HG03175 (cell line): ENCODE measurements around the gene RANBP3.
"Not testable (repeated sequence)": the region's sequence is repeated elsewhere in the genome, so short reads cannot be mapped to it uniquely, and the experiment has no call there.

Source experiments
- ATAC-seq: cut with Tn5 transposase; IDR thresholded peaks from one replicate; pipeline ENCODE4 v1.9.1; 2021; ENCODE audit warnings: mild to moderate bottlenecking, moderate library complexity; ENCODE audit not compliant: unreplicated experiment

RANBP3 gene

DNA sequence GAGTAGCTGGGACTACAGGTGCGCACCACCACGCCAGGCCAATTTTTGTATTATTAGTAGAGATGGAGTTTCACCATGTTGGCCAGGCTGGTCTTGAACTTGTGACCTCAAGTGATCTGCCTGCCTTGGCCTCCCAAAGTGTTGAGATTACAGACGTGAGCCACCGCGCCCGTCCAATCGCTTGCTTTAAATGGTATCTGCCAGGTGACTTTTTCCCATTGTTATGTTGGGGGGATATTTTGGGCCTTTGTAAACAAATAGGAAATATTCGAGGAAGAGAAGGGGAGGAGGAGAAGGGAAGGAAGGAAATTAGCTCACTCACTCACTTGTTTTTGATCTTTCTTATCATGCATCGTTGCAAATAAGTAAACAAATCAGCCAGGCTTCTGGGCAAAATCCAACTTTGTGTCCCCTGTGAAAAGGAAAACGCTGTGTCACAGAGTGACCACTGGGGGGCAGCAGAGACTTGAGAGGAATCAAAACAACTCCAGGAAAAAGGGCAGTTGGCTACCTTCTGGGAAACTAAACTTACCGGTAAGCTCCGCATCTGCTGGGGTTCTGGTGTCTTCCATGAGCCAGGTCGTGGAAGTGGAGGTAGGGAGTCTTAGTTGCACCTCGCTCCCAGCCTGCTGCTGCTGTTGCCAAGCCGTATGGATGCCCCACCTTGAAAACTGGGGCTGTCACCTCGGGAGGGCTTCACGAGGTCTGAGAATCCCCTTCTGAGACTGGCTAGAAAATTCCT is 9.3 kb upstream of the RANBP3 start:
- no peak for ATAC-seq

DNA sequence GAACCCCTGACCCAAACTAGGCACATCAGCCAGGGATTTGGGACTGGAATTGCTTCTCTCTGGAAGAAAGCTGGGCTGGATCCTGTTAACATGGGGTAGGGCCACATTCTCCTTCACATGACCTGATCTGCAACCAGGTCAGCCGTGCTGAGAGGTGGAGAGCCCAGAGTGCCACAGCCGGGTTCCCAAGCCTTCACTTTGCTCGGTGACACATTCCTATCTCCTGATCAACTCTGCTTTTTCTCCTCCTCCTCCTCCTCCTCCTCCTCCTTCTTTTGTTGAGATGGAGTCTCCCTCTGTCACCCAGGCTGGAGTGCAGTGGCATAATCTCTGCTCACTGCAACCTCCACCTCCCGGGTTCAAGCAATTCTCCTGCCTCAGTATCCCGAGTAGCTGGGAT is 7.9 kb upstream of the RANBP3 start:
- not testable (repeated sequence) for ATAC-seq

DNA sequence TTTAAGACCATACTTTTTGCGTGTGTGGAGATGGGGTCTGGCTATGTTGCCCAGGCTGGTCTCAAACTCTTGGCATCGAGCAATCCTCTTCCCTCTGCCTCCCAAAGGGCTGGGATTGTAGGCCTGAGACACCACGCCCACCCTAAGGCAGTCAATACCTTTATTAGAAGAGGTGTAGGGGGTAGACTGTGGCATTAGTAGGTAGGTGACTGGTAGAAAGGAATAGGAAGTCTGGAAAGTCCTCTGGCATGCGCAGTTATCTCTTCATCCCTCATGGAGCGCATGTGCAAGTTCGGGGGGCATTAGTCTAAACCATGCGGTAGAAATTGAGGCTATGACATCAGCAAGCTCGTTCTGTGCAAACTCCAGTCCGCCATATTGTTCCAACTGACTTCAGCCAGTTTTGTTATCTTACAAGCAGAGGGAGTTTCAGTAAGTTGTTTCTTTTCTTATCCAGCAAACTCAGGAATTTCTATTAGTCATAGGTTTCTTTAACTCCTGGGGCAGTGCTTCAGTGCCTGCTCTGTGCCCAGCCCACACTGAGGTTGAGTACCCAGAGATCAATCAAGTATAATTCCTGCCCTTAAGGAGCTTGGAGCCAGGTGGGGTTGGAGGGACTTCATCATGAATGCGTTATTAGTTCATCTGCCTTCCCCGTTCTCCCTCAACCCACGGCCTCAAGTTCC is 7.3 kb upstream of the RANBP3 start:
- no peak for ATAC-seq

DNA sequence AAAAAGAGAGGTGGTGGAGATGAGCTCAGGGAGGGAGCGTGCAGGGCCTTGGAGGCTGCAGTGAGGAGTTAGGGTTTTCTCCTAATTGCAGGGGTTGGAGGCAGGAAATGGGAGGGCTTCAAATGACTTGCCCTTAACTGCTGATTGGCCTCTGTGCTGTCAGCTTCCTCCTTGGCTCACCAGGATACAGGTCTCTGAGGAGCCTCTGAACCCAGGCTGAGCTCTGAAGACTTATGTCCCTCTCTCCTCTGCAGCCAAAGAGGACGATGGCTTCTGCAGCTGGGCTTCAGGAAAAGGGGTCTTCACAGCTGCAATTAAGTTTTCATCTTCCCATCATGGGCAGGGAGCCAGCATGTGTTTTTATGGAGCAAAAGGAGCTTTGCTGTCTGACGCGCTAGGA is 6.7 kb upstream of the RANBP3 start:
- ATAC-seq, result no peak

DNA sequence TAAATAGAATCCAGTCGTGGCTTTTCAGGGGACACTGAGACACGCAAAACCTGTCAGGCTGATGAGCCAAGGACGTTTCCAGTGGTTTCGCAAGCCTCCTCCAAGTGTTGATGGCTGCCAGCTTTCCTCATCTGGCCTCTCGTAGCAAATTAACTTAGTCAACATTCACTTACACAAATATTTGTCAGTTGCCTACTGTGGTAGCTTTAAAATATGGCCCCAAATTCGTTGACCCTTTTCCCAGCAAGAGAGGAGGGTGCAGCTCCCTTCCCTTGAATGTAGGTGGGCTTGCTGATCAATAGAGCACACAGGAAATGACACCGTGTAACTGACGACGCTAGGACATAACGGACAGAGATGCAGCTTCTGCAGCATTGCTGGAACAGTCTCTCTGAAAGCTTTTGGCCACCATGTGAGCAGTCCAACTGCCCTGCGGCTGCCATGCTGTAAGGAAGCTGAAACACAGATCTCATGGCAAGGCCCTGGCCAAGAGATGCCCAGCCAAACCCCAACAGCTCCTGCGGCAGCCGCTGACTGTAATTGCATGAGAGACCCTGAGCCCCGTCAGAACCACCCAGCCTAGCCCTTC is 5.5 kb upstream of the RANBP3 start:
- no peak for ATAC-seq

DNA sequence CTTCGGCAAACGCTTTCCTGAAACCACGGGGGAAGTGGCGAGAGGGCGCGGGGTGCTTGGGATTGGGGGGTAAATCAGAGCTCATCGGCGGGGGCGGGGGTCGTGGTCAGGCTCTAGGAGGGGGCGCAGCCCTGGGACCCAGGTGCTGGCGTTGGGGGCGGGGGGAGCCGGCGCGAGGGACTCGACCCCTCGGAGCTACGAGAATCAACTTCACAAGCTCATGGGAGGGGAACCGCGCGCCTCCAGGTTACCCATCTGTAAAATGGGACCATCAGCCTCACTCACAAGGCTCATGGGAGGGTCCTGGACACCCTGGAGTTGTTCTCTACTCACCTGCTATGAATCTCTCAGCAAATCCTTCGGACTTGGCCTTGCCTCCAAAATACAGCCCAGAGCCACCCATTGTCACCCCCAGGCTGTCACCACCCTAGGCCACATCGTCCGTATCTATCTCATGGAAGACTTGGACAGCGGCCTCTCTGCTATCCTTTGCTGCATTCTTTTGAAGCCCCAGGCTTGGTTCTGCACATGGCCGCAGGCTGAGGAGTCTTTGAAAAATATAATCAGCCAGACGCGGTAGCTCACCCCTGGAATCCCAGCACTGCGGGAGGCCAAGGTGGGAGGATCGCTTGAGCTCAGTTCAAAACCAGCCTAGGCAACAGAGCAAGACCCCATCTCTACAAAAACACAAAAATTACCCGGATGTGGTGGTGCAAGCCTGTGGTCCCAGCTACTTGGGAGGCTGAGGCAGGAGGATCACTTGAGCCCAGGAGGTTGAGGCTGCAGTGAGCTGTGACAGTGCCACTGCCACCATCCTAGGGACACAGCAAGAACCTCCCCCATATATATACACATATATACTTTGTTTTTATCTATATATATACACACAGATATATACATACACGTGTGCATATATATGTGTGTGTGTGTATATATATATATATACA is 939 bp upstream of the RANBP3 start:
- no peak for ATAC-seq

DNA sequence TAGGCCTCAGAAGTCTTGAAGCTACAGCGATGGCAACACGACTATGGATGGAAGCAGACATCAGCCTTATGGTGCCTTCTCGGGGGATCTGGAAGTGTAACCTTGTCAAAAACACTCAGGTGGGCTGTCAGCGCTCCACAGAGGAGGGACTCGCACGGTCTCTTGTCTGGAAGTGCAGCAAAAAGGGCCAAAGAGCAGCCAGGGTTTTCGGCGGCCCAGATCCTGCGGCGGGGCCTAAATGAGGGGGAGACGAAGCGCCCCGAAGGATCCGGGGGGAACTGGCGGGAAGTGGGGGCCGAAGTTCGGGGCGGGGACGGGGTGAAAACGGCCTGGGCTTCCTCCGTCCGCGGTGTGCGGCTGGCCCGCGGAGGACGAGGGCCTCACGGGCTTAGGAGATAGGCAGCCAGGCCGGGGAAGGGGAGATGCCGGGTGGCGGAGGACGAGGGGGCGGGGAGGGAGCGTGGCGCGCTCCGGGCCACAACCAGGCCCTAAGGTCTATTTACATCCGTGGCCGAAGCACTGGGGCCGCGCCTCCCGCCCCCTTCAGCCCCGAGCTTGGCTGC is 637 bp downstream of the RANBP3 start:
- no peak for ATAC-seq

DNA sequence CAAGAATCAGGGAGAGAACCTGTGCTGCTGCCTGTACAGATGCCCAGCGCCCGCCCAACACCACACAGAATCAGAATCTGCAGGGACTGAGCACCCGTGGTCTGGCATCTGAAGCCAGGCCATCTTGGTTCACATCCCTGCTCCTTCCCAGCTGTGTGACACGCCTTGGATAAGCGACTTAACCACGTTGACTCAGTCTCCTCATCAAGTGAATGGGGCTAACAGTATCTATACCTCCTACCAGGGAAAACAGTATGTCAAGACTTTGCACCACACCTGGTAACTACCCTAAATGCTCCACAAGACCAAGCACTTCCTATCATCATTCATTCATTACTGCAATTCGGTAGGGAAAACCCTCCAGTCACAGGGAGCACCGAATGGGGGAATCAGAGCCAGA is 1.2 kb downstream of the RANBP3 start:
- ATAC-seq, result no peak

DNA sequence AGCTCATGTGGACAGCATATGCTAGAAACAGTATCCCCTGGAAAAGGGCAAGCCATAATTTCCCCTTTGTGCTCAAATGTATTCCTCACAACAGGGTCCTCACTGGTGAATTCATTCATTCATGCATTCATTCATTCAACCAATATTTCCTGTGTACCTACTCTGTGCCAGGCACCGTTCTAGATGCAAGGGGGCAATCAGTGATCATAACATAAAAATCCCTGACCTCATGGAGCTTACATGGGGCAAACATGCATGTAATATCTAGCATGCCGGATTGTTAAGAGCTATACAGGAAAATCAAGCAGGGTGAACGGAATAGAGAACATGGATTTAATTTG is 2.6 kb downstream of the RANBP3 start:
- no peak for ATAC-seq

DNA sequence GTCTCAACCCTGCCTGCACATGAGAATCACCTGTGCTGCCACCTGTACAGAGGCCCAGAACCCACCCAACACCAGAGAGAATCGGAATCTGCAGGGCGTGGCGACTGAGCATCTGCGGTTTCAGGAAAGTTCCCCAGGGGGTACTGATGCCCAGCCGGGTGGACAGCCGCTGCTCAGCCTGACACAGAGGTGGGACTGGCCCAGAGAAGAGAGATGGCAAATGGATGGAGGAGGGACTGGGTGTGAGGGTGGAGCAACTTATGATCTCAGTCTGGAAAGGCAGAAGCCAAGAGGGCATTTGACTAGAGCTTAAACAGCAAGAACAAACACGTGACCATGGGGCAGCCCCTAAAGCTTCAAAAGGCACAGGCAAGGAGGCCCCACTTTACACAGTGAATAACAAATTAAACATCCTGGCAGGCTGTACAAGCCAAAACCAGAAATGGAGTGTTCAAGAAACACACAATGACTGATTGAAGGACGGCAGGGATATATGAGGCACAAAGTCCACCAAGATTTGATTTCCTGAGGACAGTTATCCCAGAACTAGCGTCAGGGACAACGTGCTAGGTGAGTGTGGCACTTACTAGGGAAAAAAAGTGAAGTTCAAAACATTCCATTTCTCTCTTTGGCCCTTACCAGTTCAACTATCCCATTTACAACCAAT is 3.1 kb downstream of the RANBP3 start:
- ATAC-seq, result no peak

DNA sequence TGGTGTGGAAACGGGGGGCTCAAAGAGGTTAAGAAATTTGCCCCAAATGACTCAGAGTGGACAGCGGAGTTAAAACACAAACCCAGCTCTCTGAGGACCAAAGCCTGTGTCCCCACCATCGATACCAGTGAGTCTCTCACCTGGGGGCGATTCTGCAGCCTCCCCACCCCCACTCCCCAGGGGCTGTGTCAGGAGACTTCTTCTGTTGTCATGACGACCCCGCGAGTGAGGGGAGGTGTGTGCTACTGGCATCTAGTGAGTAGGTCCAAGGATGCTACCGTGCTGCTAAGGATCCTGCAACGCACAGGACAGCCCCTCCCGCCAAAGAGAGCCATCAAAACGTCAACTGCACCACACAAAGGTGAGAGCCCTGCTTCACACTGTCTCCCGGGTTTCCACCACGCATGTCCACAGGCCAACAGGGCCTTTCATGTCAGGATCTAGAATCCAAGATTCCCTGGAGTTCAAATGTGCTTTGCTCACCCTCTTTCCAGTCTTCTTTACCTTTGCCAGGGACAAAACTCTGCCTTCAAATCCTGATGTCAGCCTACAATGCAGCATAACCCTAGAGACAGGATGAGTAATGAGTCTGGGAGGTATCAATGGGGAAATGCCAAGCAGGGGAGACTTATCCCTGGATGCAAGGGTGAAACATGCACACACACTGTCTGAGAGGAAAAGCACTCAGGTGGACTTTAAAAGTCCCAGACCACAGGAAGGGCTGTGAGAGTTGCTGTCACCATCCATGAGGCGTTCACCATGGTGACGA is 3.9 kb downstream of the RANBP3 start:
- ATAC-seq, result no peak

DNA sequence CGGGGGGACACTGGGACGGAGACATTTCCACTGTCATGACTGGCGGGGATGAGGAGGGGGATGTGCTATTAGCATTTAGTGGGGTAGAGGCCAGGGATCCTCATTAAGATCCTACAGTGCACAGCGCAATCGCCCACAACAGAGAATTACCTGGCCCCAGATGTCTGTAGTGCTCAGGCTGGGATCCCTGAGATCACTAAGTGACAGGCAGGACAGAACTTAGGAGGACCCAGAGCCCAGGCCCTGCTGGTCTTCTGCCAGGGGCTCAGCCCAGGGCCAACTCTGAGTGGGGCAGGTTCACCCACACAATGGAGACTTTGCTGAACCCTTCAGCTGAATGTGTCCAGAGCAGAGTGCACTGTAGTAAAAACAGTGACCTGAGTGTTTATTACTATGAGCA is 4.6 kb downstream of the RANBP3 start:
- no peak for ATAC-seq

DNA sequence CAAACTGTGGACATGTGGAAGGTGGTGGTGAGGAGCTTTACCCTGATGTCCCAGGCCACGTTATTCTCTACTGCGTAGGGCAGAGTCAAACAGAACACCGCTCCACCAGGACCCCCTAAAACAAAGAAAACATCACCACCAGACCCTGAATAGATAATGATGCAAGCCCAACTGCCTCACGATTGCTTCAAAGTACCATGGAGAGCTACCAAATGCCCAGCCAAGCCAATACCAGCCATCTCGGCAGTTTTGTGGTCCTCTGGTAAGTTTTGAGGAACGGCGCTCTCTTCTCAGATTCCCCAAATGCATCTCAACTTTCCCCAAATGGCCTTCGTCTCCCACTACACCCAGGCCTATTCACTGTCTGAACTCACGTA is 5.6 kb downstream of the RANBP3 start:
- ATAC-seq, result no peak

DNA sequence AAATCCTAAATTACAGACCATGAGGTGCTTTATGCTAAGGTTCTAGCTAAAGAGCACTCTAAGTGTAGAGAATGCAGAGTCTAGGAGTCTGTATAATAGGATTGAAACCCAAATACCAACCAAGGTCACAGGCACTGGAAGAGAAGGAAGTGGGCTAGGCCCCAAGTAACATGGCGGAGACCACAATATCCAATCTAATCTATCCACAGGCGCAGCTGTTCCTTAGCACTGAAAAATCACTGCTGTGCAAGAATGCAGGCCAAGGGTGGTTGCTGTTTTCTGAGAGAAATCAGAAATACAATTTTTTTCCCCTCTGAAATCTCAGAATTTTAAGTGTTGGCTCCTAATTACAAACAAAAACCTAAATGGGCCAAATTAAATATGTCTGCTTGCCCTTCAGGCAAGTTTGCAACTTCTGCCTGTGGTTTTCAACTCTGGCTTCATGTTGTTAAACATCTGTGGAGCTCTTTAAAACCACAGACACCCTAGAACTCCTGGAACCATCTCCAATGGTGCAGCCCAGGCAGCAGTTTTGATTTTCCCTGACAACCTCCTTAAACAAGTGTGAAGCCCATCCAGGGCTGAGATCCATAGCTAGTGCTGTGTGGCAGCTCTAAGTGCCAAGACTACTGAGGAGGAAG is 6.1 kb downstream of the RANBP3 start:
- ATAC-seq, result no peak

DNA sequence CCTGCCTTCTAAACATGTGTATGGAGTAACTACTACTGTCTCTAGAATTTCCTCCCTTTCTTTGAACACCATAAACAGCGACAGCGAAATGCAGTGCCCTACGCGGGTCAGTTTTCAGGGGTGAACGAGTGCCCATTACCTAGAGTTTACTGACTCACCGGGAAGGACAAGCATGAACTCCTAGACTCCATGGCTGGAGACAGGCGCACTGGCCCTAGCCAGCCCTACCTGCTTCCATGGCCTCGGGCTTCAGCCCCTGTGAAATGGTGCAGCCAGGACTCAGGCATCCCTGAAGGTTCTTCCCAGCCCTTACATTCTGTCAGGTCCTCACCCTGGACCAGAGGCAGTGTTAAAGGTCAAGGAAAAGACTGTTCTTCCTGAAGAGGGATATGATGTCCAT is 8.5 kb downstream of the RANBP3 start:
- ATAC-seq, result no peak

DNA sequence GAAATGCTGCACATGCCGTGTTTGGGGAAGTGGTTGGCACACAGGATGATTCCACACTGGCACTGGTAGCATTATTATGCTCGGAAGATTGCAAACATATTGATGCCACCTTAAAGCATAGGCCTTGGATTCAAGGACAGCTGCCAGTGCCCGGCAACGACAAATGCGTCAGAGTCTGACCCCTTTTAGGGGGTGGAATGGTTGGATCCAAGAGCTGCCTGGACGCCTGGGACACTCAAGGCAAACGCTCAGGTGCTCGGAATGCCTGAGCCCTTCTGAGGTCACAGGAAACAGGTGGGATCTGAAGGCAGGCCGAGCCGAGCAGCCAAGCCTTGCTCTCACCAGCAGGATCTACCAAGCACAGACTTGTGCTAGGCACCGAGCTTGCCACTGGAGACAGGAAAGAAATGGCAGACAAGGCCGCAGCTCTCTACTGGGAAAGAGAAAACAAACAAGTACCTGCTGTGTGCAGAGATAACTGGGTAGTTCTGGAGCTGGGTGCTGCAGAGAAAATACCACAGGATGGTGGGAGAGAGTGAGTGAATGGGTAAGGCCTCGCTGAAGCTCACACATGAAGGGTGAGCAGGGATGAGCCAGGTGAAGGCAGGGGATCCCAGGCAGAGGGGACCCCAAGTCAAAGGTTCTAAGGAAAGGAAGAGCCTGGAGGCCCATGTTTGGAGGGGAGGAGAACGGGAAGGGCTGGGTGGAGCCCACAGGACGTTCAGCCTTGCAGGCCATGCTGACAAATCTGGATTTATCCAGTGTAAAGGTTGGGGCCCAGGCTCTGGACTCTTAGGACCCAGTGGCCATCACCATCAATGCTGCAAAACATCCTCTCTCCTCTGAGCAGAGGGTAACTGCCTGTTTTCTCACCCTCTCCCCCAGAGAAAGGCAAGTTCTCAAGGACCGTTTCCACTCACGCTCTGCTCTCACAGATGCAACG is 9.2 kb downstream of the RANBP3 start:
- no peak for ATAC-seq

DNA sequence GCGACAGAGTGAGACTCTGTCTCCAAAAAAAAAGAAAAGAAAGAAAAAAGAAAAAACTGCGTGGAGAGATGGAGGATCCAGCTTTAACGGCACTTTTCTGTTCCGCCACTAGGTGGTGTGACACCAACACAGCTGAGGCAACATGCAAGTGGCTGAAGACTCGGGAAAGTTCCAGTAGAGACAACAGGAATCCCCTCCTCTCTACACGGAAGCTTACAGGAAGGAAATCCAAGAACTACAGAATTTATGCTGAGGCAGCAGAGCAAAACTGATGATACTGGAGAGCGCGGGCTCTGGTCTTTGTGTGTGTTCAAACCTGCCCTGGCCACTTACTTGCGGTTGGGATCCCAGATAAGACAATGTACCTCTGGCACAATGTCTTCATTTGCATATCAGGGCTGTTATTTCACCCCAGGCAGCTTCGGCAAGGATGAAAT is 9.9 kb downstream of the RANBP3 start:
- ATAC-seq, result no peak

DNA sequence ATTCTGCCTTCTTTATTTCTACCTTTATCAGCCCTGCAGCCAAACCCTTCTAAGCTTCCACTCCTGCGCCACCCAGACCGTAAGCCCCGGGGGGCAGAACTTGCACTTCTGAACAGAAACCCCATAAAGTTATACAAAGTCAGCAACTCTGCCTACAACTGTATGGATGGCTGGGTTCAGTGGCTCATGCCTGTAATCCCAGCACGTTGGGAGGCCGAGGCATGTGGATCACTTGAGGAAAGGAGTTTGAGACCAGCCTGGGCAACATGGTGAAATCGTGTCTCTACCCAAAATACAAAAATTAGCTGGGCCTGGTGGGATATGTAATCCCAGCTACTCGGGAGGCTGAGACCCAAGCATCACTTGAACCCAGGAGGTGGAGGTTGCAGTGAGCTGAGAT is 10.4 kb downstream of the RANBP3 start:
- no peak for ATAC-seq
